Prostate gland (tissue), 2 donors: ENCODE measurements around the gene TBCCD1.

ENCODE experiments used
- CTCF ChIP-seq, 4 experiments: fragments of 200-600 bp in 2 of 4; fragments of 450-650 bp in 2 of 4; sonication (generic) in 2 of 4; IDR thresholded peaks; 1 replicate in 3 of 4; 2 replicates in 1 of 4; pipeline ENCODE4 v1.5.1; 2016 to 2019; ENCODE audit warnings: antibody characterized with exemption in 4 of 4, mild to moderate bottlenecking in 2 of 4, moderate library complexity in 2 of 4
- POLR2AphosphoS5 ChIP-seq: sonication (generic); formaldehyde crosslinking; IDR thresholded peaks from one replicate; pipeline ENCODE4 v1.6.1; 2017; ENCODE audit warnings: antibody characterized with exemption

GRCh38 chr3:186519021-186519658, 48.0 kb downstream of the TBCCD1 start:
- TF ChIP-seq POLR2AphosphoS5 (no peak), CTCF (IDR thresholded peaks at IDR 0.05) (no peak)
